Psoas muscle (tissue), 8 donors: ENCODE data around the gene SLC16A4. TPM values are rescaled to one million over a fixed set of nuclear protein-coding genes. Genes with fewer than 3 reads are reported as not detected.
A peak's percentile ranks its signal among the peaks of the same experiment; 100 is the strongest.

Experiments used
- ATAC-seq, 4 donors: fragments of 200-7000 bp; cut with Tn5 transposase; one replicate each; pipeline ENCODE4 v1.9.1; 2020; ENCODE audit warnings: moderate library complexity in 3 of 4, mild to moderate bottlenecking in 2 of 4
- DNase-seq, 2 donors: peaks; one replicate each; pipeline ENCODE4 v3.0.0-alpha.2; 2020
- H3K27ac ChIP-seq: fragments of 200-600 bp; one replicate; pipeline ENCODE4 v1.8.0; 2022
- H3K27me3 ChIP-seq, 3 donors: fragments of 200-600 bp in 1 of 3; one replicate each; pipeline versions ENCODE4 v1.6.1 to v1.8.0; 2013 to 2022; ENCODE audit warnings: low read length in 2 of 3, mild to moderate bottlenecking in 2 of 3, moderate library complexity in 1 of 3; ENCODE audit not compliant: insufficient read depth in 3 of 3
- H3K36me3 ChIP-seq, 2 donors: fragments of 200-600 bp in 1 of 2; one replicate each; pipeline versions ENCODE4 v1.6.1 to v1.8.0; 2013 to 2022; ENCODE audit warnings: low read depth in 1 of 2, mild to moderate bottlenecking in 1 of 2, moderate library complexity in 1 of 2; ENCODE audit not compliant: insufficient read depth in 1 of 2
- H3K4me1 ChIP-seq: fragments of 200-600 bp; one replicate; pipeline ENCODE4 v1.8.0; 2022
- H3K4me3 ChIP-seq: fragments of 200-600 bp; one replicate; pipeline ENCODE4 v1.8.0; 2022; ENCODE audit warnings: mild to moderate bottlenecking
- H3K9me3 ChIP-seq: fragments of 200-600 bp; one replicate; pipeline ENCODE4 v1.8.0; 2022
- WGBS, 3 donors: extraction: QIAGEN DNeasy Blood & Tissue Kit; methylation state at CpG; one replicate each; pipeline versions ENCODE4 v1.1.6 to v1.1.7; 2013; 5-methylcytosine and 5-hydroxymethylcytosine counted together
- intact Hi-C, 2 donors: fragments of 100-400 bp; cut with DNase I; formaldehyde crosslinking; loops; one replicate each; pipeline versions ENCODE4 v1.11.0 to v1.14.2; 2022
- polyA plus RNA-seq, 3 donors: library from polyadenylated mRNA; stranded (reverse); fragments of 200-250 nt; gene quantifications; one replicate each; pipeline ENCODE4 v1.2.3, GENCODE V29; 2013
- total RNA-seq, 4 donors: library from RNA; stranded (reverse); fragmentation: NEBNext Ultra II Directional in 2 of 4; extraction: Animal tissue kit (Norgen Biotek cat#: 25700) in 2 of 4; gene quantifications; one replicate each; pipeline versions ENCODE4 v1.2.1 to v1.2.4, GENCODE V29; 2021 to 2023
- TF ChIP-seq, protein P1 (sequence below): fragments of 200-600 bp; IDR thresholded peaks from one replicate; pipeline ENCODE4 v1.8.0; 2022; ENCODE audit warnings: antibody characterized with exemption
- donor health status: healthy with polysubstance abuse.
- donor health status: DM: no; HTN: no; CAD: no; lungs with moderate emphysema.
- donor health status: Bipolar disorder and iron deficiency.
- donor health status: healthy.
- donor health status: DM: yes; HTN: yes; CAD: no.
- donor health status: DM: no; HTN: no; CAD: no.
- donor health status: DM: no; HTN: no; CAD: no.
- donor health status: DM: yes; HTN: yes; CAD: no.

The SLC16A4 gene
- total and polyA plus RNA-seq, 7 donors = 0.79 to 4.3 (median 1.0) TPM

DNA sequence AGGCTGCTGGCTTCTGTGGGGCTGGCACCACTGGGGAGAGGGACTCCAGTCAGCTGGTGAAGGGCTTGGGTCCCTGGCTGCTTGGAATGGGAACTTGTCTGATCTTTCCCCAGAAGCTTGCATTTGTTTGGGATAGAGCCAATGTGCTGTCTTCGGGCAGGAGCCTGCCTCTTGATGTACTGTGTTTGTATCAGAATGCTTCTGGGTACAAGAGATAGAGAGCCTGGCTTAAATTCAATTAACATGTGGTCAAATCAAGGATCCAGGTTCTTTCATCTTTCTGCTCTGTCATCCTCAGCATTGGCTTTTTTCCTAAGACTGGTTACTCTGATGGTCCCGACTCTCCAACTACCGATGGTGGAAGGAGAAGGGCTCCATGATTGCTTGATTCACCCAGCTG, 44.1 kb upstream of the SLC16A4 start:
- TF ChIP-seq, protein P1, sequence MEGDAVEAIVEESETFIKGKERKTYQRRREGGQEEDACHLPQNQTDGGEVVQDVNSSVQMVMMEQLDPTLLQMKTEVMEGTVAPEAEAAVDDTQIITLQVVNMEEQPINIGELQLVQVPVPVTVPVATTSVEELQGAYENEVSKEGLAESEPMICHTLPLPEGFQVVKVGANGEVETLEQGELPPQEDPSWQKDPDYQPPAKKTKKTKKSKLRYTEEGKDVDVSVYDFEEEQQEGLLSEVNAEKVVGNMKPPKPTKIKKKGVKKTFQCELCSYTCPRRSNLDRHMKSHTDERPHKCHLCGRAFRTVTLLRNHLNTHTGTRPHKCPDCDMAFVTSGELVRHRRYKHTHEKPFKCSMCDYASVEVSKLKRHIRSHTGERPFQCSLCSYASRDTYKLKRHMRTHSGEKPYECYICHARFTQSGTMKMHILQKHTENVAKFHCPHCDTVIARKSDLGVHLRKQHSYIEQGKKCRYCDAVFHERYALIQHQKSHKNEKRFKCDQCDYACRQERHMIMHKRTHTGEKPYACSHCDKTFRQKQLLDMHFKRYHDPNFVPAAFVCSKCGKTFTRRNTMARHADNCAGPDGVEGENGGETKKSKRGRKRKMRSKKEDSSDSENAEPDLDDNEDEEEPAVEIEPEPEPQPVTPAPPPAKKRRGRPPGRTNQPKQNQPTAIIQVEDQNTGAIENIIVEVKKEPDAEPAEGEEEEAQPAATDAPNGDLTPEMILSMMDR = no peak
- H3K27ac ChIP-seq = no peak overlapping the region
- intact Hi-C loops = no loop called here
- ATAC-seq = no peak
- no peaks in the 10 kb centered on the region for H3K36me3 ChIP-seq
- no peaks in the 10 kb centered on the region for H3K9me3 ChIP-seq
- H3K4me3 ChIP-seq = no peak overlapping the region
- no peaks in the 10 kb centered on the region for H3K4me1 ChIP-seq
- WGBS, 3 donors = 70 to 84% (median 75%) methylated on average over 3 of the region's 3 CpGs
- no peaks in the 10 kb centered on the region for H3K27me3 ChIP-seq
- no peak for DNase-seq

DNA sequence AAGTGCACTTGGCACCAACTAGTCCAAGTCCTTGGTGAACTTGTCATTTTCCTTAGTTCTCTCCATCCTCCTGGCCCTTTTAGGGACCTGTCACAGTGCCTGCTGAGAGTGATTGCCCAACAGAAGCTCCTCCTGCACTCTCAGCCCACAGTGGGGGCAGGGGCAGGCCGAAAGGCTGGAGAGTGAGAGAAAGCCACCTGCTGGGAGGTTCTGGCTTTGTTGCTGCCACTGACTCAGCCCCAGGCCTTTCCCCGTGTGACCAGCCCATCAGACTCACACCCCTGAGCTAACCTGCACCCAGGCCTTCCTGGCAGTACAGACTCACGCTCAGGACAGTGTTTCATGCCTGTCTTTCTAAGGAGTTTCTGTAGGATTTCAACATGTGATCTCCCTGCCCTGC, 43.0 kb upstream of the SLC16A4 start:
- TF ChIP-seq, protein P1 = no peak
- 41 to 52% (median 43%) methylated on average over 3 of the region's 3 CpGs for WGBS, 3 donors
- H3K9me3 ChIP-seq = no peaks in the 10 kb centered on the region
- intact Hi-C loops = no loop called here
- peak; percentile 67 to 90 (median 82) for ATAC-seq
- H3K36me3 ChIP-seq = no peaks in the 10 kb centered on the region
- no peaks in the 10 kb centered on the region for H3K4me1 ChIP-seq
- no peak overlapping the region for H3K4me3 ChIP-seq
- no peak overlapping the region for H3K27ac ChIP-seq
- H3K27me3 ChIP-seq = no peaks in the 10 kb centered on the region
- DNase-seq = peak; percentile 58 to 79

DNA sequence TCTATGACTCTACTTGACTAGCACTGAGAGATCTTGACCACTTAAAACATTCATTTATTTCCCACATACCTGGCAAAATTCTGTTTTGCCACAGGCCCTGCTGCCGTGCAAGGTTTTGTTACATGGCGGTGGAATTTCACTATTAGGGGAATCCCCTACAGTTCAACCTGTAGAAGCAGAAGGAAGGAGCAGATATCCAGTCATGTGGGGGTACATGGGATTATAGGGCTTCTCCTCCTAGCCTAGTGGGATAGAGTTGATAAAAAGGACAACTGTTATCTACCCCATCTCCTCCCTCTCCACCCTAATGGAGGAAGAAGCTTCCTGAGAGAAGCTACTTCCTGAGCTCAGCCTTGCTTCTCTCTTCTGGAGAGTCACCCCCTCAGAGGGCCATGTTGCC, 42.4 kb upstream of the SLC16A4 start:
- WGBS, 3 donors = 86 to 100% (median 88%) methylated on average over 2 of the region's 2 CpGs

DNA sequence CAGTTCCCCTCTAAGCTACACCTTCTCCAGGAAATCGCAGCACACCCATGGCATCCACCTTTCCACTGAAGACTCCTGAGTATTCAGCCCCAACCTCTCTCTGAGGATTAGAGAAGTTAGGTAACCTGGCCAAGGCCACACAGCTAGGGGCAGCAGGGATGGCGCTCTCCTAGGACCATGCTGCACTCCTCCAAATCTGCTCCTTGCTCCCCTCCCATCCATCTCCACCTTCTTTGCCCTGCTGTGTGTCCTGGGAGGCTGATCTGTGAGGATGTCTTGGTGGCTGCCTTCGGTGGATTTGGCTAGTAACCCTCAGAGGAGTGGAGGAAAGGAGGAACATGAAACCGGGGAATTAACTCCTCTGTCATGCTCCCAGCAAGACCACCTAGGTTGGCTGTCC, 40.1 kb upstream of the SLC16A4 start:
- intact Hi-C loops = no loop called here
- Histone ChIP-seq H3K27ac (no peak overlapping the region), H3K27me3 (no peaks in the 10 kb centered on the region), H3K9me3 (no peaks in the 10 kb centered on the region), H3K36me3 (no peaks in the 10 kb centered on the region), H3K4me3 (no peak overlapping the region), H3K4me1 (no peaks in the 10 kb centered on the region)
- ATAC-seq (no peak), DNase-seq (no peak)
- 75 to 83% (median 81%) methylated on average over 4 of the region's 4 CpGs for WGBS, 3 donors
- TF ChIP-seq, protein P1 = no peak

More for the DNA sequence above, 42.4 kb upstream of the SLC16A4 start:
- TF ChIP-seq, protein P1 = no peak
- no peaks in the 10 kb centered on the region for H3K27me3 ChIP-seq
- no peaks in the 10 kb centered on the region for H3K9me3 ChIP-seq
- intact Hi-C loops = no loop called here
- no peak overlapping the region for H3K27ac ChIP-seq
- no peaks in the 10 kb centered on the region for H3K4me1 ChIP-seq
- no peak overlapping the region for H3K4me3 ChIP-seq
- ATAC-seq (no peak), DNase-seq (no peak)
- H3K36me3 ChIP-seq = no peaks in the 10 kb centered on the region

DNA sequence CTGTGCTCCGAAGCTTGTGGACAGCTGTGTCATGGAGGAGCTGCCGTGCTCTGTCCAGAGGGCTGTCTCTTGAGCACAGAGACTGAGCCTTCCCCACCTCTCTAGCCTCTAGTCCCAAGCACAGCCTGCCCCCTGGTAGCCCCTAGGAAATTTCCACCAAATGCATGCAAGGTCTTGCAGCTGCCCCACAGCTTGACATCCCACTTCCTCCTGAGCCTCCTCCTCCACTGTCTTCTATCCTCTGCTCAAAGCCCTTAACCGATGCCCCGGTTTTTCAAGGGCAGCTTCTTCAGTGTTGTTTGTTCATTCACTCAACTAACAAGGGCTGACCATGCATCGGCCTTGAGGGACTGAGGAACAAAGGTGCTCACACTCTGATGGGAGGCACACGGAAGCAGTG, 39.5 kb upstream of the SLC16A4 start:
- Histone ChIP-seq H3K27me3 (no peaks in the 10 kb centered on the region), H3K27ac (no peak overlapping the region), H3K4me1 (no peaks in the 10 kb centered on the region), H3K9me3 (no peaks in the 10 kb centered on the region), H3K4me3 (no peak overlapping the region), H3K36me3 (no peaks in the 10 kb centered on the region)
- DNase-seq (no peak), ATAC-seq (no peak)
- 67 to 70% (median 69%) methylated on average over 6 of the region's 6 CpGs for WGBS, 3 donors
- TF ChIP-seq, protein P1 = no peak
- intact Hi-C loops = no loop called here
